Activated naive CD4-positive, alpha-beta T cell treated with anti-CD3 and anti-CD28 coated beads for 36 hours (primary cell): ENCODE results near the gene CCDC188. TPM values are rescaled to one million over a fixed set of nuclear protein-coding genes. Genes with fewer than 3 reads are reported as not detected.

Experiments used
- CTCF ChIA-PET: fragments of 350-600 bp; sonication (Branson Sonifier 250); formaldehyde crosslinking; loops from one replicate; lab custom pipeline; 2021; ENCODE audit warnings: antibody characterized with exemption; lab: Charles Lee
- DNase-seq: peaks from one replicate; pipeline ENCODE4 v3.0.0-alpha.2; 2020
- H3K27ac Mint-ChIP-seq: one replicate; pipeline ENCODE4 v1.8.0; 2021; ENCODE audit warnings: mild to moderate bottlenecking, mixed read lengths
- H3K27me3 Mint-ChIP-seq: one replicate; pipeline ENCODE4 v1.8.0; 2021; ENCODE audit warnings: low read depth, mixed read lengths
- H3K36me3 Mint-ChIP-seq: one replicate; pipeline ENCODE4 v1.8.0; 2021; ENCODE audit warnings: low read depth, mixed read lengths
- H3K4me1 Mint-ChIP-seq: one replicate; pipeline ENCODE4 v1.8.0; 2021; ENCODE audit warnings: low read depth, mixed read lengths
- H3K4me3 Mint-ChIP-seq: one replicate; pipeline ENCODE4 v1.8.0; 2021; ENCODE audit warnings: mild to moderate bottlenecking, moderate library complexity, mixed read lengths
- H3K9me3 Mint-ChIP-seq: one replicate; pipeline ENCODE4 v1.8.0; 2021; ENCODE audit warnings: mixed read lengths
- intact Hi-C: fragments of 100-400 bp; cut with micrococcal nuclease; formaldehyde crosslinking; loops from one replicate; pipeline ENCODE4 v1.15.1; 2023
- total RNA-seq, 2 experiments: library from RNA; stranded (reverse); gene quantifications; one replicate each; pipeline ENCODE4 v1.2.3, GENCODE V29; 2021

Gene CCDC188
- total RNA-seq, 2 experiments from 2014 or later, result not detected

DNA sequence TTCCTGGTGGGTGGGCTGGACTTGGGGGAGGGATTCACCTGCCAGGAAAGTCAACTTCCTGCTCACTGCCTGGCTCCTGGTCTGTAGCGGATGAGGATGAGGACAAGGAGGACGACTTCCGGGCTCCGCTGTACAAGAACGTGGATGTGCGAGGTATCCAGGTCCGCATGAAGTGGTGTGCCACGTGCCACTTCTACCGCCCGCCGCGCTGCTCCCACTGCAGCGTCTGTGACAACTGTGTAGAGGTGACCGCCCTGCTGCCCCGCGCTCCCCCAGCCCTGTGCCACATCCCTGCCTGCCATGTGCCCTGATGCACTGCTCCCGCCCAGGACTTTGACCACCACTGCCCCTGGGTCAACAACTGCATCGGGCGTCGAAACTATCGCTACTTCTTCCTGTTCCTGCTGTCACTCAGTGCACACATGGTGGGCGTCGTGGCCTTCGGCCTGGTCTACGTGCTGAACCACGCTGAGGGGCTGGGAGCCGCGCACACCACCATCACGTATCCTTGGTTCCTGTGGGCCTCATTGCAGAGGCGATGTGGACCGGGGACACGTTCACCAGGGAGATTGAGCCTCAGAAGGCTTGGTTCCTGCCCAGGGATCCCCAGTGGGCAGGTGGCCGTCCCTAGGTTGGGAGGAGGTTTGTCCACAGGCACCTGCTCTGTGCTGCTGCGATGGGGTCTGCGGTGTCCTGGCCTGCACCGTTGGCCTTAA, 11.3 kb downstream of the CCDC188 start:
- no peaks in the 10 kb centered on the region for H3K9me3 Mint-ChIP-seq
- peaks cover 7% of the 10 kb centered on the region for H3K4me1 Mint-ChIP-seq
- no peak for DNase-seq
- intact Hi-C loops, result no loop called here
- H3K4me3 Mint-ChIP-seq, result no peak overlapping the region
- no peaks in the 10 kb centered on the region for H3K27me3 Mint-ChIP-seq
- H3K27ac Mint-ChIP-seq, result no peak overlapping the region
- H3K36me3 Mint-ChIP-seq, result no peaks in the 10 kb centered on the region
- CTCF ChIA-PET, result interaction anchor here (0.7 kb wide), 1 partner anchor 17 kb away, joined by 3 read pairs; no protein-coding TSS in a partner anchor

DNA sequence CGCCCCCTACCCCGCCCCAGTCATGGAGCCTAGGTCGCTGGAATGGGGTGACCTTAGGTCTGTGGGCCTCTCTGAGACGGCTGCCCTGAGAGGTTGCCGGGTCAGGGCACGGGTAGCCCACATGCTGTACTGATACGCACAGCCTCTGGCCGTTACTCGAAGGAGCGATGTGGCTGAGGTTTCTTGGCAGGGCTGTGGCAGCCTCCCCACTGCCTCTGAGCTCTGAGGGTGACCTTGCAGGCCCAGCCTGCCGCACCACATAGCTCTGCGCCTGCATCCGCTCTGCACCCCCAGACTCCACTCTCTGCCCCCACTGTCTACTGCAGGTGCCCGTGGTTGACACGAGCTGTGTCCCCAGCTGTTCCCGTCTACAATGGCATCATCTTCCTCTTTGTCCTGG, 12.0 kb downstream of the CCDC188 start:
- H3K4me1 Mint-ChIP-seq, result peaks cover 8% of the 10 kb centered on the region
- CTCF ChIA-PET, result interaction anchor here (0.7 kb wide), 1 partner anchor 18 kb away, joined by 3 read pairs; no protein-coding TSS in a partner anchor
- no peak overlapping the region for H3K27ac Mint-ChIP-seq
- H3K36me3 Mint-ChIP-seq, result no peaks in the 10 kb centered on the region
- H3K4me3 Mint-ChIP-seq, result no peak overlapping the region
- H3K27me3 Mint-ChIP-seq, result no peaks in the 10 kb centered on the region
- no peak for DNase-seq
- no peaks in the 10 kb centered on the region for H3K9me3 Mint-ChIP-seq
- intact Hi-C loops, result no loop called here

DNA sequence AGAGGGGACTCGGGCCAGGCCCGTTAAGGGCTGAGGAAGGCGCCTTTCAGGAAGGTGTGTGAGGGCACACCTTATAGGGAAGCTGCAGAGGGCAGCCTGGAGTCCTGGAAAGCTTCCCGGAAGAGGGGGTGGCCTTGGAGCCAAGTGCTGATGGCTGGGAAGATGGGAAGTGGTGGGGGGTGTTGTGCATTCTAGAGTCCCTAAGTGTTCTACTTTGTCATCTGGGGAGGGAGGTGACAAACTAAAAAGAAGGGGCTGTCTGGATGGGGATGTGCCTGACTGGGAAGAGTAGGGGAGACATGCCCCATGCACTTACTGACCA, 12.5 kb downstream of the CCDC188 start:
- CTCF ChIA-PET, result no interaction called here
- H3K27me3 Mint-ChIP-seq, result no peaks in the 10 kb centered on the region
- H3K4me3 Mint-ChIP-seq, result no peak overlapping the region
- H3K9me3 Mint-ChIP-seq, result no peaks in the 10 kb centered on the region
- DNase-seq, result no peak
- no peaks in the 10 kb centered on the region for H3K36me3 Mint-ChIP-seq
- no peak overlapping the region for H3K27ac Mint-ChIP-seq
- intact Hi-C loops, result no loop called here
- peaks cover 12% of the 10 kb centered on the region for H3K4me1 Mint-ChIP-seq

DNA sequence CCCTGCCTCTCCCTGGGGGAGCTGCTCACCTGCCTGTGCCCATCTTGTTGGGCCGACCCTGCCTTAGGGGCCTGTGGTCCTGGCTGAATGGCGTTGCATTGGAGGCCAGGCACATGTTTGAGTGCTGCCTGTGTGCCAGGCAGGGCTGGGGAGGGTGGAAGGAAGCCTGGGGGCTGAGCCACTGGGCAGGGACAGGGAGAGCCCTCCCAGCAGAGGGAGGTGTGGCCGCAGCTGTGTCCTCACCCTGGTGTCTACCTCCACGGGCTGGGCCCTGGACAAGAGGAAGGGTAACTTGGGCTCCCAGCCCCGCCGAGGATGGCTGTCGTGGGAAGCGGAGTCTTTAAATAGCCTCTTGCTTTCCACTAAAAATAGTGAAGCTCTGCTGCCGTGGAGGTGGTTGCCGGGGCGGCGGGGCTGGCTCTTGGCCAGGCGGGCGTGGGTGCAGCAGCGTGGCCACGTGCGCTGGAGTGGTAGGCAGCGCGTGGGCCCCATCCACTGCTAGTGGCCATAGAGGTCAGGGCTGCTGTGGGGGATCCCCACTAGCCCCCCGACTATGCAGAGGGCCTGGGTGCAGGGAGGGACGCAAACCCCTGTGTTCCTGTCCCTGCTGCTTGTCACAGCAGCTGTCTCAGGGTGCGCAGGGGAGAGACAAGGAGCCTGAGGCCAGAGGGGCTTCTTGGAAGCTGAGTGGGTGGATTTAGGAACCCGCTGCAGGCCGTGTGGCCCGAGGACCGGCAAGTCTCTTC, 13.0 kb downstream of the CCDC188 start:
- Mint-ChIP-seq H3K4me1 (peaks cover 17% of the 10 kb centered on the region), H3K4me3 (no peak overlapping the region)
- CTCF ChIA-PET, result no interaction called here

DNA sequence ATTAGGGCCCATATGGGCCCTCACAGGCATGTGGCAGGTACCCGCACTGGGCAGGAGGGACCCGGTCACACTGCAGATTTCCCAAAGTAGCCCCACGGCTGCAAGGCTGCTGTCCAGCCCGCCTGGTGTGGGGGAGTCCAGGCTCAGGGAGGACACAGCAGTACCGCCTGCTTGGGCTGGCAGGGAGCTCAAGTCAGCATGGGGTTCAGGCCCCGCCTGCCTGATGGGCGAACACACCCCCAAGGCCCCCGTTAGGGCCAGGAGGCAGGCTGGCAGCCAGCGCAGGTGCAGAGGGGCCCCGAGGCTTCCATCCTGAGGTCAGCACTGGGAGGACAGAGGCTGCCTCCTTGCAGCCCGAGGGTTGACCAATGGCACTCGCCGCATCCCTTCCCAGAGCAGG, 13.7 kb downstream of the CCDC188 start:
- Mint-ChIP-seq H3K4me3 (no peak overlapping the region), H3K36me3 (no peaks in the 10 kb centered on the region)
- CTCF ChIA-PET, result no interaction called here

More for the DNA sequence above, 13.0 kb downstream of the CCDC188 start:
- Mint-ChIP-seq H3K27ac (no peak overlapping the region), H3K27me3 (no peaks in the 10 kb centered on the region), H3K36me3 (no peaks in the 10 kb centered on the region), H3K9me3 (no peaks in the 10 kb centered on the region)
- intact Hi-C loops, result no loop called here
- DNase-seq, result no peak

DNA sequence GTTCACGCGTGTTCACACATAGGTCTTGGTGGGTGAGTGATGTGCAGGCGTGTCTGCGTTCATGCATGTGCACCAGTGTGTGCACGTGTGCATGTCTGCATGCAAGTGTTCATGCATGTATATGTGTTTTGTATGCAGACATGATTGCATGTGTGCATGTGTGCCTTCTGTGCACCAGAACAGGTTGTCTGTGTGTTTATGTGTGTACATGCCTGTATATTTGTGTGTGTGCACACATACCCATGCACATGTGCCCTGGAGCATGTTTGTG, 14.3 kb downstream of the CCDC188 start:
- Mint-ChIP-seq H3K4me3 (no peak overlapping the region), H3K36me3 (no peaks in the 10 kb centered on the region), H3K9me3 (no peaks in the 10 kb centered on the region), H3K4me1 (peaks cover 18% of the 10 kb centered on the region), H3K27ac (no peak overlapping the region), H3K27me3 (no peaks in the 10 kb centered on the region)
- DNase-seq, result no peak
- intact Hi-C loops, result no loop called here
- CTCF ChIA-PET, result no interaction called here

More for the DNA sequence above, 13.7 kb downstream of the CCDC188 start:
- intact Hi-C loops, result no loop called here
- no peaks in the 10 kb centered on the region for H3K9me3 Mint-ChIP-seq
- peaks cover 18% of the 10 kb centered on the region for H3K4me1 Mint-ChIP-seq
- DNase-seq, result no peak
- H3K27ac Mint-ChIP-seq, result no peak overlapping the region
- no peaks in the 10 kb centered on the region for H3K27me3 Mint-ChIP-seq

DNA sequence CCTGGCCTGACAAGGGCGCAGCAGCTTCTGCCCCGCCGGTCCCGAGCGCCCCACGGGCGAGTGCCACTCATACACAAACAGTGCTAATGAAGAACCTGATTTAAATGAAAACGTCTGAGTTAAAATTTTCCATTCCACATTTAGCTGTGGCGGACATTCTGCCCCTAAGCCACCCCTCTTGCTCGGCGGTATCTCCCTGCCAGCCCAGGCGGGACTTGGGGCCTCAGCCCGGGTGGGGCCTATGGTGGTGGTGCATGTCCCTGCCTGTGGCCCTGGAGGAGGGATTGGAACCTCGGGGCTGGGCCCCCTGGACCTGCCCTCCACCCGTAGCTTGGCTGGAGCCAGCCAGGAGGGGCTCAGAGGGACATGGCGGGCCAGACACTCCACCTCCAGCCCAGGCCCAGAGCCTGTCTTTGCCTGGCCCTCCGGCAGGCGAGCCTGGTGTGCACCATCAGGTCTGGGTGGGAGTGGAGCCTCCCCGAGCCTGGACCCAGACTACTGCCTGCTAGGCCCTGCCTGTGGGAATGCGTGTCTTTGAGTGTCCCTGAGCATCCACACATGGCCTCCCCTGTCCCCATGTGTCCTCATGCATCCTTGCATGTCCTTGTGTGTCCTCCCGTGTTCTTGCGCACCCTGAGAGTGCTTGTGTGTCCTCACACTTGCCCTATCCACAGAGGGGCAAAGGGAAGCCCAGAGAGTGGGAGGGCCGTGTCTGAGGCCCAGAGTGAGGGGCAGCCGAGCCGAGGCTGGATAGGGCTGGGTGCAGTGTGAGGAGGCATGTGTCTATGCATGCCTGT, 14.9 kb downstream of the CCDC188 start:
- no peak overlapping the region for H3K4me3 Mint-ChIP-seq
- H3K9me3 Mint-ChIP-seq, result no peaks in the 10 kb centered on the region

GRCh38 chr22:20135265-20135664, 15.6 kb downstream of the CCDC188 start:
- H3K4me3 Mint-ChIP-seq, result no peak overlapping the region
- H3K4me1 Mint-ChIP-seq, result peaks cover 18% of the 10 kb centered on the region
- H3K36me3 Mint-ChIP-seq, result no peaks in the 10 kb centered on the region
- H3K9me3 Mint-ChIP-seq, result no peaks in the 10 kb centered on the region
- DNase-seq, result no peak
- H3K27me3 Mint-ChIP-seq, result no peaks in the 10 kb centered on the region
- intact Hi-C loops, result no loop called here
- H3K27ac Mint-ChIP-seq, result no peak overlapping the region
- CTCF ChIA-PET, result no interaction called here

More for the DNA sequence above, 14.9 kb downstream of the CCDC188 start:
- CTCF ChIA-PET, result no interaction called here
- Mint-ChIP-seq H3K36me3 (no peaks in the 10 kb centered on the region), H3K27ac (no peak overlapping the region), H3K4me1 (peaks cover 18% of the 10 kb centered on the region), H3K27me3 (no peaks in the 10 kb centered on the region)
- intact Hi-C loops, result no loop called here
- no peak for DNase-seq

DNA sequence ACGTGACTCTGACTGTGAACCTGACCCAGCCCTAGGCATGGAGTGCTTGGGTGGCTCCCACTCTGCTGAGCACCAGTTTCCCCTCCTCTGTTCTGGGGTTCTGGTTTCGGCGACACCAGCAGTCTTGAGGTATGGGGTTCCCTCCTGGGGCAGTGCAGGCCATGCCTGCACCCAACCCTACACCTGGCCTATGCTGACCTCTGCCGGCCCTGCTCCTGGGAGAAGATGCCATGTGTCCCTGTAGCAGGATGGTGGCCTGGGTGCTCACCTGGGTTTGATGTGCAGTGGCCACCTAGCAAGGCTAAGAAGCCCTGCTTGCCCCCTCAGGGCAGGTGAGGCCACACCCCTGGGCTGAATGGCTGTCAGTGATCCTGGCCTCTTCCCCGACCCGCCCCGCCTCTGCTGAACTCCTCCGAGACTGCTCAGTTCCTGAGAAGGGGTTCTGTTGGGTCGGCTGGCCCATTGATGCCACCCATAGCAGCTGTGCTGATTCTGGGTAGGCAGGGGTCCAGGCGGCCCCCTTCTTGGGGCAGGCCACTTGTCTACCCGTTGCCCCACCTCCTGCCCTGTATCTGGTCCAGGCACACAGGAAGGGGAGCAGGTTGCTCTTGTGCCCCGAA, 16.8 kb downstream of the CCDC188 start:
- CTCF ChIA-PET, result no interaction called here
- Mint-ChIP-seq H3K4me3 (peak overlapping the region; percentile 43), H3K36me3 (no peaks in the 10 kb centered on the region), H3K9me3 (no peaks in the 10 kb centered on the region), H3K27ac (no peak overlapping the region), H3K4me1 (peaks cover 27% of the 10 kb centered on the region), H3K27me3 (no peaks in the 10 kb centered on the region)
- intact Hi-C loops, result no loop called here
- DNase-seq, result no peak

- H3K36me3 Mint-ChIP-seq, result no peaks in the 10 kb centered on the region
- H3K9me3 Mint-ChIP-seq, result no peaks in the 10 kb centered on the region
- no peaks in the 10 kb centered on the region for H3K27me3 Mint-ChIP-seq
- peak overlapping the region; percentile 68 for H3K4me3 Mint-ChIP-seq
- H3K27ac Mint-ChIP-seq, result no peak overlapping the region
- DNase-seq, result no peak
- H3K4me1 Mint-ChIP-seq, result peaks cover 30% of the 10 kb centered on the region
- intact Hi-C loops, result no loop called here
- CTCF ChIA-PET, result no interaction called here
Measured at GRCh38 chr22:20132686-20133246, 18.1 kb downstream of the CCDC188 start.

DNA sequence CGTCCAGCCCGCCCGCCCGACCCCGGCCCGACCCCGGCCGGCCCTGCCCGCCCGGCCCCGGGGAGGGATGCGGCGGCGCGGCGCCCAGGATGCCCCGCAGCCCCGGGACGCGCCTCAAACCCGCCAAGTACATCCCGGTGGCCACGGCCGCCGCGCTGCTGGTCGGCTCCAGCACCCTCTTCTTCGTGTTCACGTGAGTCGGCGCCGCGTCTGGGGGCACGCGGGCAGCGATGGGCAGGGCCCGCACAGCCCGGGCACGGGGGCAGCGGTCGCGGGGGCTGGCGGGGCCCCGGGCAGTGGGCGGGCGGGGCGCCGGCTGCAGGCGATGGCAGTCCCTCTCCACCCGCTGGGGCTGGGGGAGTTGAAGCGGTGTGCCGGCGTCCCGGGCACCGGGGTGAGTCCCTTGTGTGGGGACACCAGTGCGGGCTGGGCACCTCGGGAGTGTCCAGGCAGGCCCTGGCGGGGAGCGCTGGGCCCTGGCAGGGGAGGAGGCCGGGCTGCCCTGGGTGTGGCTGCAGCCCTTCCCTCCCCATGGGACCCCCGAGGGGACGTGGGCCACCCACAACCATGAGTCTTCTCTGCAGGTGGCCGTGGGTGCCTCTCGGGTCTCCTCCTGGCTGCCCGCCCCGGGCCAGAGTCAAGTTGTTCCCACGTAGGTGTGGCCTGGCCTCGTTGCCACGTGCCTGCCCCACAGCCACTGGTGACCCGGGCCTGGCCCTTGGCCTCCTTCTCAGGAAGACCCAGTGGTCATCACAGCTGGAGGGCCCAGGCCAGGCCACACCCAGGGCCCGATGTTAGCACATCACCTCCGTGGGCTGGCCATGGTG, 18.8 kb downstream of the CCDC188 start:
- Mint-ChIP-seq H3K4me3 (peak overlapping the region; percentile 68), H3K27me3 (no peaks in the 10 kb centered on the region), H3K27ac (no peak overlapping the region), H3K36me3 (peaks cover 3% of the 10 kb centered on the region), H3K4me1 (peaks cover 30% of the 10 kb centered on the region), H3K9me3 (no peaks in the 10 kb centered on the region)
- intact Hi-C loops, result loop anchor here (2.0 kb wide), 1 partner anchor 15 kb away; the partner anchor contains the start of genes RANBP1 and TRMT2A
- CTCF ChIA-PET, result no interaction called here
- DNase-seq, result peak; percentile 26
